GM12878 (cell line): ENCODE results near the gene CCSER1. TPM values are rescaled to one million over a fixed set of nuclear protein-coding genes. Genes with fewer than 3 reads are reported as not detected.

ENCODE experiments used
- CHD4 ChIP-seq: fragments of 200-600 bp; sonication (generic); IDR thresholded peaks from 2 replicates; pipeline ENCODE4 v1.6.1; 2016; ENCODE audit warnings: mild to moderate bottlenecking
- MXI1 ChIP-seq: fragments of 150-350 bp; IDR thresholded peaks from 2 replicates; pipeline ENCODE4 v1.6.1; 2011; ENCODE audit warnings: low read depth, mild to moderate bottlenecking, inconsistent platforms, low read length, improper control_type of control experiment
- NBN ChIP-seq: fragments of 450-650 bp; IDR thresholded peaks from 2 replicates; pipeline ENCODE4 v1.6.1; 2016
- NKRF ChIP-seq: fragments of 450-650 bp; conservative IDR thresholded peaks from 2 replicates; pipeline ENCODE4 v1.6.1; 2017; ENCODE audit warnings: mild to moderate bottlenecking, moderate library complexity
- POLR2AphosphoS2 ChIP-seq: IDR thresholded peaks from 2 replicates; pipeline ENCODE4 v1.6.1; 2011; ENCODE audit warnings: low read depth, mild to moderate bottlenecking, low read length, improper control_type of control experiment, moderate library complexity
- RAD21 ChIP-seq: IDR thresholded peaks from 2 replicates; pipeline ENCODE4 v1.6.1; 2011; ENCODE audit warnings: mild to moderate bottlenecking, low read depth, low read length, moderate library complexity; ENCODE audit not compliant: insufficient read depth
- SKIL ChIP-seq: fragments of 450-650 bp; IDR thresholded peaks from 2 replicates; pipeline ENCODE4 v1.6.1; 2017; ENCODE audit warnings: mild to moderate bottlenecking, low read depth, inconsistent platforms; ENCODE audit not compliant: poor library complexity, severe bottlenecking
- SMC3 ChIP-seq: IDR thresholded peaks from 2 replicates; pipeline ENCODE4 v1.6.1; 2011; ENCODE audit warnings: low read length, improper control_type of control experiment, borderline replicate concordance
- SUZ12 ChIP-seq: fragments of 200-600 bp; sonication (generic); IDR thresholded peaks from one replicate; pipeline ENCODE4 v1.6.1; 2018; ENCODE audit warnings: antibody characterized with exemption, mild to moderate bottlenecking; ENCODE audit not compliant: unreplicated experiment
- TCF7 ChIP-seq: IDR thresholded peaks from 2 replicates; pipeline ENCODE4 v1.6.1; 2014; ENCODE audit warnings: antibody characterized with exemption, borderline replicate concordance
- polyA plus RNA-seq, 11 experiments: library from polyadenylated mRNA; depleted of rRNA in 4 of 11; unstranded in 6 of 11; stranded (reverse) in 5 of 11; fragments of >200 nt; fragmentation: Nextera tagmentation in 4 of 11; fragmentation: Illumina TruSeq in 1 of 11; extraction: Ambion mirVana in 4 of 11; extraction: Trizol in 1 of 11; gene quantifications; 1 replicate in 1 of 11; 2 replicates in 10 of 11; pipeline versions ENCODE4 v1.2.1 to v1.2.3, GENCODE V29; 2011 to 2016; ENCODE audit warnings: inconsistent platforms in 2 of 11, missing spikeins in 2 of 11, low read depth in 1 of 11
- total RNA-seq, 4 experiments: library from RNA; depleted of rRNA in 3 of 4; stranded (reverse); fragments of >200 nt in 3 of 4; fragmentation: Illumina TruSeq in 1 of 4; extraction: Trizol in 1 of 4; gene quantifications; 2 replicates each; pipeline versions ENCODE4 v1.2.1 to v1.2.3, GENCODE V29; 2013 to 2021

CCSER1 gene
- total and polyA plus RNA-seq, 10 of the 15 experiments (the other 5 are each of a cell fraction or from before 2014, with no cell fraction given), result 0.22 to 2.7 (median 1.0) TPM

GRCh38 chr4:90419124-90419711 is 292.0 kb downstream of the CCSER1 start (continued):
- no peak for TF ChIP-seq SKIL
- TF ChIP-seq NKRF, result no peak
- no peak for TF ChIP-seq MXI1
- TF ChIP-seq RAD21, result peak; percentile 75
- TF ChIP-seq CHD4, result no peak
- TF ChIP-seq POLR2AphosphoS2, result no peak
- TF ChIP-seq SMC3, result peak; percentile 48; the same call in 1 of the 2 replicates
- no peak for TF ChIP-seq TCF7
- TF ChIP-seq NBN, result no peak
- no peak for TF ChIP-seq SUZ12
- TF ChIP-seq, all 136 proteins: peak for 3
